NCI-H345 treated with DMSO at 0.1 percent for 48 hours (cell line): ENCODE measurements around the gene GFM2.
A peak's percentile ranks its signal among the peaks of the same experiment; 100 is the strongest.
"Not testable (repeated sequence)": the region's sequence is repeated elsewhere in the genome, so short reads cannot be mapped to it uniquely, and the experiment has no call there.

Experiments
- DNase-seq: peaks from one replicate; lab custom pipeline; 2025; ENCODE audit not compliant: unreplicated experiment; lab: John Stamatoyannopoulos, UW

Gene GFM2

GRCh38 chr5:74725331-74725730 is 41.6 kb downstream of the GFM2 start:
- DNase-seq, result no peak

- no peak for DNase-seq
Observed at GRCh38 chr5:74722271-74722670, 44.6 kb downstream of the GFM2 start.

- no peak for DNase-seq
Observed at GRCh38 chr5:74717596-74717995, 49.3 kb downstream of the GFM2 start.

- no peak for DNase-seq
Observed at GRCh38 chr5:74693191-74693590, 73.7 kb downstream of the GFM2 start.

GRCh38 chr5:74686962-74687751 is 79.8 kb downstream of the GFM2 start:
- no peak for DNase-seq

DNA sequence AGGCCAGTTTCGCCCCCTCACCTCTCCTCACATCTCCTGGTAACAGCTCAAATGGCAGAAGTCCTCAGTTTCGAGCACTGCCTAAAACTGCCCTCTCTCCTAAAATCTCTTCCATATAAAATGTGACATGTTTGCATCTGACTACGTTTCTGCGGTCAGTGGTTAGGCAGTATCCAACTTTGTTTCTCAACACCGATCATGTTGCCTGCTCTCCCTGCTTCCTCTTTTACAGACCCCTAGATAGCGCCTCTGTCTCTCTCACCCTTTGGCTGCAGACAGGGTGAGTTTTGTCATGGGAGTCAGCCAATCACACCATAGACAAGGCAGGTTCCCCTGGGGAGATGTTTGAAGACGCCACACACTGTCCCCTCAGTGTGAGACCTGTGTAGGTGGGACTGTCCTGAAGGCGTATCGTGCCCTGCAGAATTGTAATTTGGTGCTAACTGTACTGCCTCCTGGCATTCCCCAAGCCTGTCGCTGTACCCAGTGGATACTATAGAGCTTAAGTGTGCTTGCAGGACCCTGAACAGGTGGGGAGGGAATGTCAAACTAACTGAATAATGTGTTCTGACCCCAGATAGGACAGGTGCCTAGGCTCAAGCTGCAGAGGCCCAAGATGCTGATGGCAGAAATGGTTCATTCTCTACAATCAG is 80.8 kb downstream of the GFM2 start:
- no peak for DNase-seq

DNA sequence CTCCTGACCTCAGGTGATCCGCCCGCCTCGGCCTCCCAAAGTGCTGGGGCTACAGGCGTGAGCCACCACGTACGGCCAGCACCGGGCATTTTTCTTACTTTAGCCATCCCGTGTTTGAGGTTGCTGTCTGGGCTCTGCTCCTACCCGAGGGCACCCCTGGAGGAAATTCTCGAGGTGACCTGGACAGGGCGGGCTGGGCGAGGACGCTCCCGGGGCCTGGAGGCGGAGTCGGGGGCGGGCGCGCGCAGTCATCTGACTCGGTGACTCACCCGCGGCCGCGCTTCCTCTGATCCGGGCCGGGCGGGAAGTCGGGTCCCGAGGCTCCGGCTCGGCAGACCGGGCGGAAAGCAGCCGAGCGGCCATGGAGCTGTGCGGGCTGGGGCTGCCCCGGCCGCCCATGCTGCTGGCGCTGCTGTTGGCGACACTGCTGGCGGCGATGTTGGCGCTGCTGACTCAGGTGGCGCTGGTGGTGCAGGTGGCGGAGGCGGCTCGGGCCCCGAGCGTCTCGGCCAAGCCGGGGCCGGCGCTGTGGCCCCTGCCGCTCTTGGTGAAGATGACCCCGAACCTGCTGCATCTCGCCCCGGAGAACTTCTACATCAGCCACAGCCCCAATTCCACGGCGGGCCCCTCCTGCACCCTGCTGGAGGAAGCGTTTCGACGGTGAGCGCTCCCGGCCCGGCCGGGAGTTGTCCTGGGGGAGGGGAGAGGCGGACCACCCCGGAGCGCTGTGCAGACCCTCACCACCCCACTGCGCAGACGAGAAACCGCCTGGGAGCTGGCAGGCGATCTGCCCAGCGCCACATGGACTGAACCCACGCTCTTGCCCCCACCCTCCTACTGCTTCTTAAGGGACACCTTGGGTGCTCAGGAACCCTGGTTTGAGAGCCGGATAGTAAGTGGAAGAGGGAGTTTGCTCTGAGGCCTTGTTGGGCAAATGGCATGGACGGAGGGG is 81.7 kb downstream of the GFM2 start, which contains the start of gene HEXB:
HEXB (plus strand) TSS at position 334 of the 952 bp plus-strand sequence; CDS start at position 362, 28 bp downstream.
- DNase-seq, result peak; percentile 22

DNA sequence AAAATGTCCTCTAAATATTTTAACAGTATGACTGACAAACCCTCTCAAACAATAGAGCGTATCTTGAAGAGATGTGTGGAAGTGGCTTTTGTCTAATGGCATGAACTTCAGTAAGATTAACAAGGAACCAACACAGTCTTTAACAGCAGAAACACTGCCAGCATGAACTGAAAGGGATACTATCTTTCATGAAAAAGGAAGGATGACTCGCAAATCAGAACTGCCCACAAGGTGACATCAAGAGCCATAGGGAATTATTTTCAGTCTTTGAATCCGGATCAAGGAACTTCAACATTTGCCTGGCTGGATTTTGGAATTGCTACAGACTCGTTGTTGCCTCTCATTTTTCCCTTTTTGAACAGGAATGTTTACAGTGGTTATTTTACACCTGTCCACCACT is 87.0 kb downstream of the GFM2 start:
- no peak for DNase-seq

GRCh38 chr5:74679300-74679699 is 87.6 kb downstream of the GFM2 start:
- DNase-seq, result not testable (repeated sequence)

- DNase-seq, result not testable (repeated sequence)
Observed at GRCh38 chr5:74678123-74678522, 88.8 kb downstream of the GFM2 start.

DNA sequence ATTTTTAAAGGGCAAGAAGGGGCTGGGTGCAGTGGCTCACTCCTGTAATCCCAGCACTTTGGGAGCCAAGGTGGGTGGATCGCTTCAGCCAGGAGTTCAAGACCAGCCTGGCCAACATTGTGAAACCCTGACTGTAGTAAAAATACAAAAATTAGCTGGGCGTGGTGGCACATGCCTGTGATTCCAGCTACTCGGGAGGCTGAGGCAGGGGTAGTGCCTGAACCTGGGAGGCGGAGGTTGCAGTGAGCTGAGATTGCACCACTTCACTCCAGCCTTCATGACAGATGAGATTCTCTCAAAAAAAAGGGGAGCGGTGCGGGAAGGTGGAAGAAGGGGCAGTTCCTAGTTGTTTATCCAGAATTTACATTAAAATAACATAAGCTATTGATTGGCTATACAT is 90.5 kb downstream of the GFM2 start:
- not testable (repeated sequence) for DNase-seq

- DNase-seq, result no peak
Observed at GRCh38 chr5:74673011-74673790, 93.7 kb downstream of the GFM2 start.

DNA sequence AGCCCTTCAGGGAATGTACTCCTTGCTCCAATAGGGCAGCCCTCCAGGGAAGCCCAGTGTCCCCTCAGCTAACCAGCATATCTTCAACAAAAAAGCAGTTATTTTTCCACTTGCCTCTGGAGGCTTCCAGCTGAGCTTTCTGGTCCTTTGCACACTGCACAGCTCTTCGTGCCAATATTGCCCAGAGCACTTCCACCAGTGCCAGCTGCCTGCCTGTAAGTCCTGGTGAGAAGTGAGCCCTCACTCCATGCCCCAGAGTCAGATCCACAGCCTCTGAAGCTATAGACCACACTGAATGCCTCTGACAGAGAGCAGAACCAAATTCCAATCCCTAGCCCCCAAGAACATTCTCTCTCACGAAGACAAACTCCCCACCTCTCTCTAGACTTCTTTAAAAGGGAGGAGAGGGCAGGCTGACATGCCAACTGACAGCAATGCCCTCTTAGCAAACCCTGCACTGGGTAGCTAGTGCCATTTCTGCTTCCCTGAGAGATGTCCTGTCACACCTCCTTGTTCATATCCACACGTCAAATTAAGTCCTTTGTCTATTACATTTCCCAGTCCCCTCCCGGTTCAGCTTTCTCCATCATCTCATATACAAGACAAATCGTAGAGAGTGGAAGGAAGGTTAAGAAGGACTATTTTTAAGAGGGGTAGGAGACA is 94.6 kb downstream of the GFM2 start:
- DNase-seq, result no peak
